ENCODE data around the gene HOOK1. TPM values are rescaled to one million over a fixed set of nuclear protein-coding genes. Genes with fewer than 3 reads are reported as not detected.

Gene HOOK1
- not detected for total RNA-seq

DNA sequence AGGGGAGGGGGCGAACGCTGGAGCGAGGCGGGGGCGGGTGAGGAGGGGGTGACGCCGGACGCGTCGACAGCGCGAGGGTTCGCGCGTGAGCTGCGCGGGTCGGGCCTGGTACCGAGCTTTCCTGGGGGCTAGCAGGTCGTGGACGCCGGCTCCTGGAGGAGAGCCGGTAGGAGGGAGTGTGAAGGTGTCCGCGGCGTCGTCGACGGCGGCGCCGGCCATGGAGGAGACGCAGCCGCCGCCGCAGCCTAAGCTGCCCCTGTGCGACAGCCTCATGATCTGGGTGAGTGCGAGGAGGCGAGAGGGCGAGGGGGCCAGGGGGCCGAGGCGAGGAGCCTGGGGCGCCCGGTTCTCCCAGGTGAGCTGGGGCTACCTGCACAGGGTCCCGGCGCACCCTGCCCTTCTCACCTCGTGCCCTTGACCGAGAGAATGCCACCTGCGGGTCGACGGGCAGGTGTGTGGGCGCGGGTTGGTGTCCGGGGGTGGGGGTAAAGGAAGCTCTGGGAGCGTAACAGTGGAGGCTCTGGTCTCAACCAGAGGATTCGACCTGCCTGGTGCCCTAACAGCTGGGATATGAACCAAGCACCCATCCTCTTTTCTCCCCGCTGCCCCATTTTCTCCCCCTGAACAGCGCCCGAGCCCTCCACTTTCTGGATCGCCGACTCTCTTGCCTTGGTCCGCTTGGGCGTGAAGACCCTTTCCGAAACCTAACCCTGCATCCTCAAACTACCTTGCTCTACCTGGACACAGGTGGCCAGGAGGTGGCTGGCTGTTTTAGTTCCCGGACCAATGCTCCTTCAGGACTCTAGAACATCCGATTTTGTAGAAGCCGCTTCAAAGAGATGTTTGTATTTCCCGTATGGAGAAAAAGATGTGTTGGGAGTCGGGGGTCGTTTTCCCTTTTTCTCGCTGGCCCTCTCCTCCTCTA is at the start of gene HOOK1:
HOOK1 (plus strand) TSS at position 49 of the 925 bp plus-strand sequence; CDS start at position 218, 169 bp downstream.
- Histone ChIP-seq H3K36me3 (no peaks in the 10 kb centered on the region), H3K27ac (no peak within 1 kb of the TSS), H3K9me3 (no peaks in the 10 kb centered on the region), H3K4me1 (peaks cover 0 to 8% of the 10 kb centered on the region in 2 donors), H3K4me3 (peak within 1 kb of the TSS; percentile 63), H3K27me3 (peaks cover 5% of the 10 kb centered on the region)
- DNase-seq (ENCODE audit: low spot score in 2 of 2), result no peak
- TF ChIP-seq, protein P1, sequence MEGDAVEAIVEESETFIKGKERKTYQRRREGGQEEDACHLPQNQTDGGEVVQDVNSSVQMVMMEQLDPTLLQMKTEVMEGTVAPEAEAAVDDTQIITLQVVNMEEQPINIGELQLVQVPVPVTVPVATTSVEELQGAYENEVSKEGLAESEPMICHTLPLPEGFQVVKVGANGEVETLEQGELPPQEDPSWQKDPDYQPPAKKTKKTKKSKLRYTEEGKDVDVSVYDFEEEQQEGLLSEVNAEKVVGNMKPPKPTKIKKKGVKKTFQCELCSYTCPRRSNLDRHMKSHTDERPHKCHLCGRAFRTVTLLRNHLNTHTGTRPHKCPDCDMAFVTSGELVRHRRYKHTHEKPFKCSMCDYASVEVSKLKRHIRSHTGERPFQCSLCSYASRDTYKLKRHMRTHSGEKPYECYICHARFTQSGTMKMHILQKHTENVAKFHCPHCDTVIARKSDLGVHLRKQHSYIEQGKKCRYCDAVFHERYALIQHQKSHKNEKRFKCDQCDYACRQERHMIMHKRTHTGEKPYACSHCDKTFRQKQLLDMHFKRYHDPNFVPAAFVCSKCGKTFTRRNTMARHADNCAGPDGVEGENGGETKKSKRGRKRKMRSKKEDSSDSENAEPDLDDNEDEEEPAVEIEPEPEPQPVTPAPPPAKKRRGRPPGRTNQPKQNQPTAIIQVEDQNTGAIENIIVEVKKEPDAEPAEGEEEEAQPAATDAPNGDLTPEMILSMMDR (IDR thresholded peaks at IDR 0.05), result no peak
- intact Hi-C loops (cut with DNase I), result no loop called here

DNA sequence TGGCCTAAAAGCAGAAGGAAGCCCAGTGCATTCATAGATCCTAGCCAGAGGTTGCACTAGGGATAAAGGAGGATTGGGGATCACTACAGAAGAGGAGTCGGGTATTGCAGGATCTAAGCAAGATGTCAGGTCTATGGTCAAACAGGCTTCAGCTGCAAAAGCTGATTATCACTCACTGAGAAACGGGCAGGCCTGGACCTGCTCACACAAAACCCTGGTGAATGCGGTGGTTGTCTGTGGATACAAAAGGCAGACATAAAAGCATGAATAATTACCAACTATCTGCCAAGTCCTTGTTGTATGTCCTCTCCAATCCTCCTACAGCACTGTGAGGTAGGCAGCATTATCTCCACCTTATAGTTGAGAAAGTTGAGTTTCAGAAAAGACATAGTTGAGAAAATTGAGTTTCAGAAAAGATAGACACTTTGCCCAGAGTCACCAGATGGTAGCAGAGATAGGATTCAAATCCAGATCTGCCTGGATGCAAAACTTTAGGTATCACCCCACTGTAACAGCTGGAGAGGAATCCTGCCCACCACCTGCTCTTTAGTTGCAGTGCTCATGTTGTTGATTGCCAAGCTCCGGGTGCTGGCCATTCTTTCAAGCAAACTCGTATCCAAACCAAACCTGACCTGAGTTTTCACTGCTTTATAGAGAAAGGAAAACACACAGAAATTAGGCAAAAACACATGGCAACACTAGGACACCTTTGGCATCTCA is 49.6 kb upstream of the HOOK1 start:
- no peak overlapping the region for H3K4me3 ChIP-seq
- no peaks in the 10 kb centered on the region for H3K4me1 ChIP-seq
- H3K36me3 ChIP-seq, result no peaks in the 10 kb centered on the region
- intact Hi-C loops (cut with DNase I), result no loop called here
- no peaks in the 10 kb centered on the region for H3K9me3 ChIP-seq
- DNase-seq (ENCODE audit: low spot score in 2 of 2), result no peak
- no peak overlapping the region for H3K27ac ChIP-seq
- TF ChIP-seq, protein P1 (IDR thresholded peaks at IDR 0.05), result no peak
- H3K27me3 ChIP-seq, result no peaks in the 10 kb centered on the region

DNA sequence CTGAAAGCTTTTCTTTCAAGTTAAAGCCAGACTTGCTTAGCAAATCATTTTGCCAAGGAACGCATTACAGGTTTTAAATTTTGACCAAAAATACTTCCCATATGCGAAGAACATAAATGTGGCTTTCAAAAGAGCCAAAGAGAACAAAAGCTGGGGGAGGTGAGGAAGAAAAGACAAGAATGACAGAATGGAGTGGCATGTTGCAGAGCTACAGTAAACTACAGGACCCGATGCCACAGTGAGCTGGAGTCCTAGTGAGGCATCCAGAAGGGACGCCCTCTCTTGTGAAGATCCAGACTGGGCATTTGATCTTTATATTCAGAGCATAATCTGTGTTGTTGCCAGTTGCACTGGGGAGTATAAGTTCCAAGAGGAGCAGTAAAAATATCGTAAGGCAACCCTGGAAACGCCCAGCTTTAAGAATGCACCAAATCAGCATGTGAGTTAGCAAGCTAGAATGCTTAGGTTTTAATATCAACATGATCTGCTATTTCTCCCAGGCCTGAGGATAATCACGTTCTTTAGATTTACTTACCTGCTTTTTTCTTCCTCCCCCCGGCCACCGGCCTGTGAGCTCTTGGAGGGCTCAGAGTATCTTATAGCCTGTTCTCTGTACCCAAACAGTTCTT is 48.4 kb upstream of the HOOK1 start:
- Histone ChIP-seq H3K4me3 (no peak overlapping the region), H3K9me3 (no peaks in the 10 kb centered on the region), H3K27ac (no peak overlapping the region), H3K36me3 (no peaks in the 10 kb centered on the region), H3K4me1 (no peaks in the 10 kb centered on the region), H3K27me3 (no peaks in the 10 kb centered on the region)
- no peak for DNase-seq (ENCODE audit: low spot score in 2 of 2)
- intact Hi-C loops (cut with DNase I), result no loop called here
- TF ChIP-seq, protein P1 (IDR thresholded peaks at IDR 0.05), result no peak

- Histone ChIP-seq H3K4me1 (no peaks in the 10 kb centered on the region), H3K36me3 (no peaks in the 10 kb centered on the region), H3K9me3 (no peaks in the 10 kb centered on the region), H3K4me3 (no peak overlapping the region), H3K27me3 (no peaks in the 10 kb centered on the region), H3K27ac (no peak overlapping the region)
- DNase-seq (ENCODE audit: low spot score in 2 of 2), result no peak
- intact Hi-C loops (cut with DNase I), result no loop called here
- TF ChIP-seq, protein P1 (IDR thresholded peaks at IDR 0.05), result no peak
These were observed 47.6 kb upstream of the HOOK1 start for GRCh38 chr1:59767119-59767518.

GRCh38 chr1:59768792-59769735 is 45.7 kb upstream of the HOOK1 start:
- Histone ChIP-seq H3K27ac (no peak overlapping the region), H3K9me3 (no peaks in the 10 kb centered on the region), H3K4me3 (no peak overlapping the region), H3K4me1 (no peaks in the 10 kb centered on the region), H3K27me3 (no peaks in the 10 kb centered on the region), H3K36me3 (no peaks in the 10 kb centered on the region)
- TF ChIP-seq, protein P1 (IDR thresholded peaks at IDR 0.05), result no peak
- intact Hi-C loops (cut with DNase I), result no loop called here
- no peak for DNase-seq (ENCODE audit: low spot score in 2 of 2)

Data from ascending aorta (tissue), 2 donors.